ENCODE results near the gene SLC12A5.

GRCh38 chr20:46009816-46010215, 19.2 kb upstream of the SLC12A5 start:
- TF ChIP-seq, protein P1, sequence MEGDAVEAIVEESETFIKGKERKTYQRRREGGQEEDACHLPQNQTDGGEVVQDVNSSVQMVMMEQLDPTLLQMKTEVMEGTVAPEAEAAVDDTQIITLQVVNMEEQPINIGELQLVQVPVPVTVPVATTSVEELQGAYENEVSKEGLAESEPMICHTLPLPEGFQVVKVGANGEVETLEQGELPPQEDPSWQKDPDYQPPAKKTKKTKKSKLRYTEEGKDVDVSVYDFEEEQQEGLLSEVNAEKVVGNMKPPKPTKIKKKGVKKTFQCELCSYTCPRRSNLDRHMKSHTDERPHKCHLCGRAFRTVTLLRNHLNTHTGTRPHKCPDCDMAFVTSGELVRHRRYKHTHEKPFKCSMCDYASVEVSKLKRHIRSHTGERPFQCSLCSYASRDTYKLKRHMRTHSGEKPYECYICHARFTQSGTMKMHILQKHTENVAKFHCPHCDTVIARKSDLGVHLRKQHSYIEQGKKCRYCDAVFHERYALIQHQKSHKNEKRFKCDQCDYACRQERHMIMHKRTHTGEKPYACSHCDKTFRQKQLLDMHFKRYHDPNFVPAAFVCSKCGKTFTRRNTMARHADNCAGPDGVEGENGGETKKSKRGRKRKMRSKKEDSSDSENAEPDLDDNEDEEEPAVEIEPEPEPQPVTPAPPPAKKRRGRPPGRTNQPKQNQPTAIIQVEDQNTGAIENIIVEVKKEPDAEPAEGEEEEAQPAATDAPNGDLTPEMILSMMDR (conservative IDR thresholded peaks at IDR 0.05) = no peak
- no peak for TF ChIP-seq EZH2 (IDR thresholded peaks at IDR 0.05; ENCODE audit: low read depth)
